H1 (cell line): ENCODE data around the gene AP3B2. TPM values are rescaled to one million over a fixed set of nuclear protein-coding genes. Genes with fewer than 3 reads are reported as not detected.

Source experiments
- CTCF ChIA-PET: fragments of 300-600 bp; sonication (Branson Sonifier 250); formaldehyde crosslinking; loops from one replicate; lab custom pipeline; 2021; ENCODE audit not compliant: partially characterized antibody; lab: Charles Lee
- POLR2A ChIA-PET: fragments of 300-600 bp; sonication (Branson Sonifier 250); formaldehyde crosslinking; loops from one replicate; lab custom pipeline; 2021; ENCODE audit warnings: inconsistent platforms; ENCODE audit not compliant: partially characterized antibody; lab: Charles Lee
- DNase-seq, 2 experiments: peaks; one replicate each; pipeline versions ENCODE4 v3.0.0 to v3.0.0-alpha.2; 2010 to 2022; ENCODE audit warnings: low spot score in 2 of 2, low read depth in 1 of 2, mixed read lengths in 1 of 2
- FAIRE-seq: peaks from 2 replicates; lab custom pipeline; 2011; peaks lifted over from hg19 to GRCh38; lab: Jason Lieb, UNC
- H2AFZ ChIP-seq: 2 replicates; pipeline ENCODE4 v1.8.1; 2012; ENCODE audit warnings: low read length, inconsistent platforms
- H2AK5ac ChIP-seq: 2 replicates; pipeline ENCODE4 v1.6.1; 2013; ENCODE audit warnings: low read depth, low read length
- H2BK120ac ChIP-seq: replicated peaks from 2 replicates; pipeline ENCODE3; 2013; ENCODE audit warnings: low read depth, low read length, inconsistent platforms
- H2BK12ac ChIP-seq: 2 replicates; pipeline ENCODE4 v1.6.1; 2013; ENCODE audit warnings: low read depth, low read length
- H2BK15ac ChIP-seq: 2 replicates; pipeline ENCODE4 v1.6.1; 2013; ENCODE audit warnings: low read length
- H2BK20ac ChIP-seq: 2 replicates; pipeline ENCODE4 v1.6.1; 2013; ENCODE audit warnings: low read length
- H2BK5ac ChIP-seq: 2 replicates; pipeline ENCODE4 v1.6.1; 2013; ENCODE audit warnings: low read depth, low read length
- H3K14ac ChIP-seq: 2 replicates; pipeline ENCODE4 v1.6.1; 2013; ENCODE audit warnings: inconsistent platforms; ENCODE audit not compliant: insufficient read length
- H3K18ac ChIP-seq: 2 replicates; pipeline ENCODE4 v1.6.1; 2013; ENCODE audit warnings: low read length; ENCODE audit errors: extremely low read depth
- H3K23ac ChIP-seq: 2 replicates; pipeline ENCODE4 v1.6.1; 2013; ENCODE audit warnings: inconsistent platforms; ENCODE audit not compliant: insufficient read length
- H3K23me2 ChIP-seq: 2 replicates; pipeline ENCODE4 v1.6.1; 2013; ENCODE audit warnings: low read depth, low read length
- H3K27ac ChIP-seq: 2 replicates; pipeline ENCODE4 v1.6.1; 2011; ENCODE audit warnings: low read depth, low read length, inconsistent platforms
- H3K27me3 ChIP-seq, 4 experiments: replicated peaks in 1 of 4; 1 replicate in 1 of 4; 2 replicates in 3 of 4; pipeline versions ENCODE4 v1.6.1 to v1.8.1; 2011 to 2013; ENCODE audit warnings: low read length in 3 of 4, mild to moderate bottlenecking in 3 of 4, inconsistent platforms in 2 of 4, mixed read lengths in 2 of 4, moderate library complexity in 1 of 4; ENCODE audit not compliant: control insufficient read depth in 3 of 4, insufficient read depth in 3 of 4; ENCODE audit errors: extremely low read depth in 1 of 4
- H3K36me3 ChIP-seq, 4 experiments: 2 replicates each; pipeline versions ENCODE4 v1.6.1 to v1.8.1; 2011 to 2013; ENCODE audit warnings: mild to moderate bottlenecking in 4 of 4, low read length in 3 of 4, moderate library complexity in 2 of 4, control low read depth in 1 of 4, inconsistent platforms in 1 of 4; ENCODE audit not compliant: insufficient read depth in 4 of 4, control insufficient read depth in 2 of 4
- H3K4ac ChIP-seq: replicated peaks from 2 replicates; pipeline ENCODE3; 2013; ENCODE audit warnings: low read length, low read depth, mixed read lengths, inconsistent platforms; ENCODE audit not compliant: insufficient read length
- H3K4me1 ChIP-seq, 4 experiments: replicated peaks in 1 of 4; 1 replicate in 1 of 4; 2 replicates in 3 of 4; pipeline versions ENCODE4 v1.6.1 to v1.8.1; 2011 to 2013; ENCODE audit warnings: low read length in 3 of 4, inconsistent platforms in 2 of 4, mixed read lengths in 1 of 4; ENCODE audit not compliant: insufficient read depth in 4 of 4, control insufficient read depth in 3 of 4
- H3K4me2 ChIP-seq, 2 experiments: 2 replicates each; pipeline versions ENCODE4 v1.6.1 to v1.8.1; 2011 to 2013; ENCODE audit warnings: low read depth in 2 of 2, low read length in 2 of 2, control low read depth in 1 of 2, inconsistent platforms in 1 of 2, mild to moderate bottlenecking in 1 of 2; ENCODE audit not compliant: insufficient read depth in 1 of 2
- H3K4me3 ChIP-seq, 4 experiments: fragments of 200-600, 300-600 bp in 1 of 4; sonication (generic), shearing (Covaris generic), sonication (Bioruptor Twin) in 1 of 4; 2 replicates each; pipeline versions ENCODE4 v1.5.1 to v1.8.1; 2011 to 2016; ENCODE audit warnings: low read length in 4 of 4, low read depth in 3 of 4, control low read depth in 2 of 4, inconsistent platforms in 2 of 4, mild to moderate bottlenecking in 2 of 4, mixed read lengths in 1 of 4, moderate library complexity in 1 of 4; ENCODE audit not compliant: insufficient read depth in 2 of 4; ENCODE audit errors: extremely low read depth in 1 of 4
- H3K56ac ChIP-seq: replicated peaks from 2 replicates; pipeline ENCODE3; 2013; ENCODE audit warnings: low read depth, mild to moderate bottlenecking, mixed read lengths, low read length, inconsistent platforms; ENCODE audit not compliant: insufficient read length
- H3K79me1 ChIP-seq: 2 replicates; pipeline ENCODE4 v1.6.1; 2013; ENCODE audit warnings: low read depth, low read length, control low read depth
- H3K79me2 ChIP-seq, 2 experiments: 2 replicates each; pipeline versions ENCODE4 v1.6.1 to v1.8.1; 2012 to 2013; ENCODE audit warnings: low read length in 2 of 2, mild to moderate bottlenecking in 2 of 2, inconsistent platforms in 1 of 2; ENCODE audit not compliant: insufficient read depth in 2 of 2, control insufficient read depth in 1 of 2
- H3K9ac ChIP-seq, 4 experiments: replicated peaks in 1 of 4; 1 replicate in 1 of 4; 2 replicates in 3 of 4; pipeline versions ENCODE4 v1.6.1 to v1.8.1; 2011 to 2013; ENCODE audit warnings: low read depth in 3 of 4, low read length in 3 of 4, control low read depth in 2 of 4, mild to moderate bottlenecking in 2 of 4, moderate library complexity in 2 of 4, inconsistent platforms in 1 of 4; ENCODE audit errors: extremely low read depth in 1 of 4
- H3K9me3 ChIP-seq, 2 experiments: 2 replicates each; pipeline versions ENCODE4 v1.6.1 to v1.8.1; 2012 to 2013; ENCODE audit warnings: mild to moderate bottlenecking in 2 of 2, moderate library complexity in 2 of 2, control low read depth in 1 of 2, inconsistent platforms in 1 of 2, low read depth in 1 of 2, low read length in 1 of 2, mixed read lengths in 1 of 2; ENCODE audit not compliant: insufficient read depth in 2 of 2
- H4K20me1 ChIP-seq, 2 experiments: replicated peaks in 1 of 2; 2 replicates each; pipeline versions ENCODE3 to v1.8.1; 2011 to 2013; ENCODE audit warnings: inconsistent platforms in 2 of 2, low read length in 2 of 2, mild to moderate bottlenecking in 1 of 2; ENCODE audit not compliant: insufficient read depth in 2 of 2, control insufficient read depth in 1 of 2
- H4K5ac ChIP-seq: 2 replicates; pipeline ENCODE4 v1.6.1; 2013; ENCODE audit warnings: low read length, low read depth, mixed read lengths, inconsistent platforms; ENCODE audit not compliant: insufficient read length
- H4K8ac ChIP-seq: 2 replicates; pipeline ENCODE4 v1.8.0; 2013; ENCODE audit warnings: mild to moderate bottlenecking, moderate library complexity, low read length, inconsistent platforms; ENCODE audit not compliant: insufficient read depth; ENCODE audit errors: extremely low read depth
- H4K91ac ChIP-seq: replicated peaks from 2 replicates; pipeline ENCODE3; 2013; ENCODE audit warnings: low read length, mixed read lengths, inconsistent platforms; ENCODE audit not compliant: insufficient read length
- CHD2 ChIP-seq: IDR thresholded peaks from 2 replicates; pipeline ENCODE4 v1.6.1; 2012; ENCODE audit warnings: low read length, improper control_type of control experiment
- CTBP2 ChIP-seq: IDR thresholded peaks from 2 replicates; pipeline ENCODE4 v1.7.0; 2011; ENCODE audit warnings: borderline replicate concordance, mild to moderate bottlenecking, moderate library complexity, mixed read lengths, low read length; ENCODE audit not compliant: insufficient read depth, insufficient read length
- EZH2 ChIP-seq: fragments of 200-600 bp; sonication (generic); IDR thresholded peaks from 2 replicates; pipeline ENCODE4 v1.7.1; 2012; ENCODE audit warnings: low read depth, mild to moderate bottlenecking, moderate library complexity, low read length, inconsistent platforms; ENCODE audit not compliant: severe bottlenecking
- FOSL1 ChIP-seq: IDR thresholded peaks from 2 replicates; pipeline ENCODE4 v1.6.1; 2011; ENCODE audit warnings: mild to moderate bottlenecking, low read depth, low read length, moderate library complexity; ENCODE audit not compliant: insufficient read depth
- GABPA ChIP-seq: IDR thresholded peaks from 2 replicates; pipeline ENCODE4 v1.6.1; 2011; ENCODE audit warnings: mild to moderate bottlenecking, low read length, moderate library complexity, borderline replicate concordance; ENCODE audit not compliant: insufficient read depth
- KDM4A ChIP-seq: IDR thresholded peaks from one replicate; pipeline ENCODE4 v1.7.1; 2012; ENCODE audit warnings: low read depth, mild to moderate bottlenecking, moderate library complexity, low read length, inconsistent platforms; ENCODE audit not compliant: severe bottlenecking
- MAFK ChIP-seq: IDR thresholded peaks from 2 replicates; pipeline ENCODE4 v1.6.1; 2012; ENCODE audit warnings: low read depth, mild to moderate bottlenecking, improper control_type of control experiment, low read length
- POLR2AphosphoS5 ChIP-seq: IDR thresholded peaks from 2 replicates; pipeline ENCODE4 v1.6.1; 2011; ENCODE audit warnings: low read depth, low read length
- RAD21 ChIP-seq, 2 experiments: IDR thresholded peaks in 1 of 2; conservative IDR thresholded peaks in 1 of 2; 2 replicates each; pipeline ENCODE4 v1.6.1; 2011; ENCODE audit warnings: low read depth in 2 of 2, low read length in 2 of 2, improper control_type of control experiment in 1 of 2, inconsistent platforms in 1 of 2, mild to moderate bottlenecking in 1 of 2, moderate library complexity in 1 of 2
- SIN3A ChIP-seq, 2 experiments: IDR thresholded peaks in 1 of 2; conservative IDR thresholded peaks in 1 of 2; 2 replicates each; pipeline ENCODE4 v1.6.1; 2011 to 2012; ENCODE audit warnings: low read length in 2 of 2, improper control_type of control experiment in 1 of 2, low read depth in 1 of 2, mild to moderate bottlenecking in 1 of 2
- SIX5 ChIP-seq: IDR thresholded peaks from 2 replicates; pipeline ENCODE4 v1.6.1; 2011; ENCODE audit warnings: mild to moderate bottlenecking, low read depth, low read length
- SRF ChIP-seq: IDR thresholded peaks from 2 replicates; pipeline ENCODE4 v1.6.1; 2011; ENCODE audit warnings: mild to moderate bottlenecking, low read depth, low read length, moderate library complexity
- SUZ12 ChIP-seq: fragments of 200-600 bp; sonication (generic); IDR thresholded peaks from 2 replicates; pipeline ENCODE4 v1.6.1; 2012; ENCODE audit warnings: mild to moderate bottlenecking, inconsistent platforms, low read length, moderate library complexity, mixed read lengths
- WGBS, 2 experiments: shearing (Covaris generic) in 1 of 2; methylation state at CpG; one replicate each; pipeline versions ENCODE4 v1.1.6 to v1.1.7; 2013 to 2015; ENCODE audit warnings: low lambda C conversion rate in 2 of 2, mixed read lengths in 2 of 2, inconsistent platforms in 1 of 2, low coverage in 1 of 2, missing lambda C conversion rate in 1 of 2; ENCODE audit not compliant: insufficient replicate concordance in 2 of 2, insufficient coverage in 1 of 2, insufficient read length in 1 of 2; ENCODE audit errors: extremely low coverage in 1 of 2, missing lambda C conversion rate in 1 of 2; 5-methylcytosine and 5-hydroxymethylcytosine counted together
- polyA plus RNA-seq, 7 experiments: library from polyadenylated mRNA; depleted of rRNA in 3 of 7; stranded (reverse) in 5 of 7; unstranded in 2 of 7; fragments of >200 nt in 5 of 7; fragments of 200-250 nt in 2 of 7; gene quantifications; 1 replicate in 5 of 7; 2 replicates in 1 of 7; 4 replicates in 1 of 7; pipeline versions ENCODE4 v1.2.1 to v1.2.3, GENCODE V29; 2011 to 2013; ENCODE audit warnings: missing spikeins in 2 of 7, mixed read lengths in 2 of 7
- total RNA-seq: library from RNA; stranded (reverse); fragmentation: NEBNext Ultra II Directional; extraction: Animal tissue kit (Norgen Biotek cat#: 25700); gene quantifications from 2 replicates; pipeline ENCODE4 v1.2.1, GENCODE V29; 2021

The AP3B2 gene
- total and polyA plus RNA-seq, 2 of the 8 experiments (the other 6 are each of a cell fraction or from before 2014, with no cell fraction given) = 21.8 to 25.7 TPM

- no peak overlapping the region for H3K23ac ChIP-seq
- no peak overlapping the region for H2AK5ac ChIP-seq
- H4K5ac ChIP-seq = no peak overlapping the region
- no peak overlapping the region for H3K14ac ChIP-seq
- no peak overlapping the region for H3K4me3 ChIP-seq
- WGBS, 2 experiments = 91% methylated on average over 11 of the region's 11 CpGs; no CpG with 5 or more reads in 1 of the 2 experiments
- no peaks in the 10 kb centered on the region for H4K20me1 ChIP-seq
- H3K9ac ChIP-seq = no peak overlapping the region
- H3K23me2 ChIP-seq = no peaks in the 10 kb centered on the region
- H4K91ac ChIP-seq = no peak overlapping the region
- H3K27ac ChIP-seq = no peak overlapping the region
- no peak overlapping the region for H2AFZ ChIP-seq
- H3K18ac ChIP-seq = no peak overlapping the region
- CTCF ChIA-PET = interaction anchor here (0.8 to 1.5 kb wide), 3 partner anchors 12 to 41 kb away, joined by 3 to 4 read pairs (median 3); partner anchors contain the start of gene AP3B2
- H3K79me1 ChIP-seq = no peaks in the 10 kb centered on the region
- no peak overlapping the region for H2BK5ac ChIP-seq
- FAIRE-seq (no peak), DNase-seq (no peak)
- no peak overlapping the region for H2BK15ac ChIP-seq
- no peak overlapping the region for H4K8ac ChIP-seq
- no peaks in the 10 kb centered on the region for H3K4me1 ChIP-seq
- H3K9me3 ChIP-seq = 0 out of 4 replicates have a peak, but pooled peaks cover 0 to 2% of the 10 kb centered on the region in 2 experiments
- no peak overlapping the region for H2BK120ac ChIP-seq
- no peak overlapping the region for H2BK20ac ChIP-seq
- no peak overlapping the region for H3K56ac ChIP-seq
- no peaks in the 10 kb centered on the region for H3K27me3 ChIP-seq
- no peak overlapping the region for H3K4ac ChIP-seq
- POLR2A ChIA-PET = interaction anchor here (0.6 kb wide), 1 partner anchor 16 kb away, joined by 3 read pairs; no protein-coding TSS in a partner anchor
- H3K79me2 ChIP-seq = no peaks in the 10 kb centered on the region
- no peak overlapping the region for H2BK12ac ChIP-seq
- H3K4me2 ChIP-seq = no peak overlapping the region
- no peaks in the 10 kb centered on the region for H3K36me3 ChIP-seq
- TF ChIP-seq CTBP2 (no peak), SIX5 (no peak), RAD21 (IDR thresholded peaks at IDR 0.05 in 1 of 2, conservative IDR thresholded peaks at IDR 0.05 in 1 of 2; ENCODE audit: low read depth in 2 of 2, low read length in 2 of 2) (no peak), FOSL1 (no peak), CHD2 (no peak), POLR2AphosphoS5 (no peak), SRF (no peak), GABPA (no peak), SUZ12 (no peak), EZH2 (no peak), KDM4A (no peak), MAFK (no peak), SIN3A (conservative IDR thresholded peaks at IDR 0.05 in 1 of 2, IDR thresholded peaks at IDR 0.05 in 1 of 2; ENCODE audit: low read depth in 1 of 2, low read length in 2 of 2) (no peak)
Observed at GRCh38 chr15:82730022-82730530, 20.4 kb upstream of the AP3B2 start.
